GM21528 (cell line): ENCODE results near the gene PDE1A.
"Not testable (repeated sequence)": the region's sequence is repeated elsewhere in the genome, so short reads cannot be mapped to it uniquely, and the experiment has no call there.

ENCODE experiments used
- ATAC-seq: cut with Tn5 transposase; IDR thresholded peaks from one replicate; pipeline ENCODE4 v1.9.1; 2021; ENCODE audit warnings: mild to moderate bottlenecking, moderate library complexity; ENCODE audit not compliant: unreplicated experiment, low FRiP score

Gene PDE1A

DNA sequence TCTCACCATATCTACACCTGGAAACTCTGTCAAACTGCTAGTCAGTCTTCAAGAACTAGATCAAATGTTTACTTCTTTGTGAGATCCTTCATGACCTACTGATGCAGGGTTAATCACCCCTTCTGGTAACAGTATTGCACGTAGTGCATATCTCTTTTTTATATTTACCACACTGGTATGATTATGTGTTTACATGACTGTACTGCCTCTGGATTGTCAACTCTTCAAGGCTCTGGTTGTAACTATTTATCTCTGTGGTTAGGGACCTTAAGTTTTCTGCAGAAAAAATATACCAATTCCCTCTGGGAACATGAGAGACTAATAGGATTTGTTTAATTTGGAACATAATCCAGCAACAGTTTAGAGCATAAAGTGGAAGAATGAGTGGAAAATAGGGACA is 135.5 kb downstream of the PDE1A start:
- ATAC-seq = no peak

DNA sequence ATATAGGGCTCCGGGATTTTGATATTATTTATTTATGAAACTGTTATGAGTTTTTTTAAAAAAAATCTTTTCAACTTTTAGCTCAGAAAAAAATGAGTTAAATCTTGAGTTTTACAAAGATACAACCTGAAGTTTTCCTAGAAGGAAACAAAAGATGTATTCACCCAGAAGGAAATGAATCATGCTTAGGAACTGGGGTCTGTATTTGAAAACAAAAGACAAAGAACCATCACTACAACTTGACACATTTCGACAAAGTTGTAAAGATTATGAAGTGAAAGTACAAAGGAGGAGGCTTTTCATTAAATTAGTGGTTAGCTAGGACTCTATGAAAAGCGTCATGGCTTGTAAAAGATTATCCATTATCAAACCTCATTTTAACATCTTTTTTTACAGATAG is 143.3 kb downstream of the PDE1A start:
- no peak for ATAC-seq

DNA sequence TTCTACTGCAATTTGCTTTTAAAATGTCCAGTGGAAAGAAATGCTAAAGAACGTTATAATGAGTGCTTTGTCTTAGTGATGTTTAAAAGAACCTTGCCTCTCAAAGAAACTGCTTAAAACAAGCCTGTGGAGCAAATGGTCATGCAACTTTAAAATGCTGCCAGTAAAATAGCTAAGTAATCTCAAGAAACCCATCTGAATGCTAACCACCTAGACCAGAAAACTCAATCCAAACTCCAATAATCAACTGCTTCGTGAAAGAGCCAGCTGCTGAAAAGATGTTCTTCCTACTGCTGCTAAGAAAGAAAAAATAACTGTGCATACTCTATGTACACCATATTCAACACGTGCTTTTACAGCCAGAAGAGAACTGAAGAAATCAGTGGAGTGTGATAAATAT is 145.6 kb downstream of the PDE1A start:
- ATAC-seq = no peak

DNA sequence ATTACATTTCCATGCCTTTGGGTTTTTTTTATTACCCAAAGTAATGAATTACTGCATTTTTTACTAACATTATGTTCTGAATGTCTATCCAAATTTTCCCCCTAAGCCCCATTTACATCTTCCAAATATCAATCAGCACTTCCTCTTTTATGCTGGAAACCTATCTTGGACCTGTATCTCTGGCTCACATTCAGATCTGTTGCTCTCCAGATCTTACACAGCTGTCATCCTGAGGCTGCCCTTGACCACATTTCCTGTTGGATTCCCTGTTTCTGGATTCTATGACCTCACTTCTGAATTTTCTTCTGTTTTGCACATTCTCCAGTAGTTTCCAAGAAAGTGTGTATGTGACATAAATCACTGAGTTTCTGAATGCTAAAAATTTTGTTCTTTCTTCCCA is 146.7 kb downstream of the PDE1A start:
- no peak for ATAC-seq

DNA sequence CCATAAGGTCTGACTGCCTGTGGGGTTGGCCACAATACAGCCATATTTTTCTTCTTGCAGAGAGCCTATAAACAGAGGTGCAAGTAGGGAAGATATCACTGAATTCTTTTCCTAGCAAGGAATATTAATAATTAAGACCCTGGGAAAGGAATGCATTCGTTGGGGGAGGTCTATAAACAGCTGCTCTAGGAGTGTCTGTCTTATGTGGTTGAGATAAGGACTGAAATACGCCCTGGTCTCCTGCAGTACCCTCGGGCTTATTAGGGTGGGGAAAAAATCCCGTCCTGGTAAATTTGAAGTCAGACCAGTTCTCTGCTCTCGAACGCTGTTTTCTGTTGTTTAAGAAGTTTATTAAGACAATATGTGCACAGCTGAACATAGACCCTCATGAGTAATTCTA is 150.2 kb downstream of the PDE1A start:
- ATAC-seq = not testable (repeated sequence)

DNA sequence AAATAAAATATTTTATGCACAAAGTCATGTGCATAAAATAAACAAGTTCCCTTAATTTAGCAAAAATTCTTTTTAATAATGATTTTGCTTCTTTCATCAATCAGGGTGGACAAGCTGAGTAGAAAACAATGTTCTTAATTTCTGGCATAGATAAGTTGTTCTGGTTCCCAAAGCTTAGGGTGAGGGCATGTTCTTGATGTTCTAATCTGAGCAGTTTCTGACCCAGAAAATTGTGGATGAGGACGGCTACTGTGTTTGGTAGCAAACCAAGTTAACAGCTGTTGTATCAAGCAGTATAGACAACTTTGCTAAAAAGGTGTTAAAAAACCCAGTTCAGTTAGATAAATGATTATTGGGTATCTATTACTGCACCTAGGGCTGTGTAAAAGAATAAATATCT is 158.9 kb downstream of the PDE1A start:
- ATAC-seq = no peak

DNA sequence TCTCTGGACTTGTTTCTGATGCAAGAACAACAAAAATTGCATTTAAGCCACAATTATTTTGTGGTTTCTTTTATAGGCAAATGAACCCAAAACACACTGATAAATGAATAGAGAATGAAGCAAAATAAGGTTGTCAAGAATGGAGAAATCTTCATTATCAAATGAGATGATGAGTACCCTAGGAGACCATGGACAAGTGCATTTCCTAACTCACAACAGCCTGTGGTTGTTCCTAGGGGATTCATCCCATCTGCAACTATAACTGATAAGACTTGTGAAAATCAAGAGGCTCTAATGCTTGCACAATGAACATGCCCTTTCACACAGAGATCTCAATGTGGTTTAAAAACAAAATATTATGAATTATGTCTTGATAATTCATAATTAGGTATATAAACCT is 159.9 kb downstream of the PDE1A start:
- ATAC-seq = no peak

DNA sequence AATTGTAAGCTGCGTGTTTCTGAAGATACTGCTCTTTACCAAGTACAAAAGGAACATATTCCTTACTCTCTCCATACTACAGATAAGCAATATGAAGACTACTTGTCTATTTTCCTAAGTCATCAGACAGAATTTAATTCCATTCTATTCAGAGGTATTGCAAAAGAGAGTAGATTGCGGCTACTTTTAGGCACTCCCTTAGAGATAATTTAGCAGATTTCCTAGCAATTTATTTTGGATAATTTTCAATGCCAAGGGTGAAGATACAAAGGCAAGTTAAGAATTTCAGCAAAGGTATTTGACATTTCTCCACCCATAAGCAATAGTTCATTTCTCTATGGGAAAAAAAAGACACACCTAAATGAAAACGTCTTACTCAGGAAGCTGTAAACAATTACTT is 161.1 kb downstream of the PDE1A start:
- ATAC-seq = no peak

DNA sequence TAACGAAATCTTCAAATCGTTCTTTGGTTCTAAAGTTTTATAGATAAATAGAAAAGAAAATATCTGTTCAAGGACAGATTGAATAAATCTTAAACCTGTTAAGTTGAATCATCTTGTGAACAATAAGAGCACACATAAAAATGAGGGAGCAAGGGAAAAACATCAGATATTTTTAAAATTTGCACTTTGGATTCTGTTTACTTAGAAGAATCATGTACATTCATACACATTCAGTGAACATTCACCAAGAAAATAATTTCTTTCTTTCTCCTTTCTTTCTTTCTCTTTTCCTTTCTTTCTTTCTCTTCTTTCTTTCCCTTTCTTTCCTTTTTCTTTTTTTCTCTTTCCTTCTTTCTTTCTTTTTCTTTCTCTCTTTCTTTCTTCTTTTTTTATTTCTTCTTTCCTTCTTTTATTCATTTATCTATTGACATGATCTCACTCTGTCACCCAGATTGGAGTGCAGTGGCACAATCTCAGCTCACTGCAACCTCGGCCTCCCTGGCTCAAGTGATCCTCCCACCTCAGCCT is 164.9 kb downstream of the PDE1A start:
- no peak for ATAC-seq

DNA sequence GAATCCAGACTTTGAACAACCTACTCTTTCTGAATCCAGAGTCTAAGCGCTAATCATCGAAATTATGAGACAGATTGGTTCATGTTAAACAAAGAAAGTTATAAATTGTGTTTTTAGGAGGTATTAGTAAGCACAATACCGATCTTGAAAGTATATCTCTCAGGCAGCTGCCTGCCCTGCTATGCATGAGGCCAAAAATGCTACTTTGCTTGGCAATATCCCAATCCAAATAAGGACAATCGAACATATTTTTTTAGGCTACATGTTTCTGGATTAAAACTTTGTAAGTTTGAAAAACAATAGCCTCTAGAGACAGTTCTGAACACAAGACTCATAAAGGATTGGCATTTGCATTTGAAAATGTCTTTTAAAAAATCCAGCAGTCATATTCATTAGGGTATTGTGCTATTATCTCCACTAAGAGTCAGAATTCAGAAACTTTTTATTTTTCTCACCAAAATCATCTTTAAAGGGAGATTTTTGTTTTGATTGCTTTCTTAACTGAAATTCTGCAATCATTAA is 167.1 kb downstream of the PDE1A start:
- no peak for ATAC-seq

DNA sequence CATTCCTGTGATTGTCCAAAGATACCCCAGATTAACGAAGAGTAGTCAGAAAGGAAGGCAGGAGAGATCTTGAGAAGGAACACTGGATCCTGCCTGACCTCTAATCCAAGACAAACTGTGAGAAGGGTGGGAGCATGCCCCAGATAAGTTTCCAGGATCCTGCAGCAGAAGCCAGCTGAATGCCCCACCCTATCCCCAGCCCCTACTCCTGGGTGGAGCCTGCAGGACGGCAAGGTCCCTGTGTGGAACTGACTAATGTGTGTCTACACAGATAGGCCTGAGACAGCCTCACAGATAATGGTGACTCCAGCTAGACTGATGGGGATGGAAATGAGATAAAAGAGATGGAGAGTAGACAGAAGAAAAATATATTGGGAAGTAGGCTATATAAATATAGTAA is 174.3 kb downstream of the PDE1A start:
- ATAC-seq = no peak

DNA sequence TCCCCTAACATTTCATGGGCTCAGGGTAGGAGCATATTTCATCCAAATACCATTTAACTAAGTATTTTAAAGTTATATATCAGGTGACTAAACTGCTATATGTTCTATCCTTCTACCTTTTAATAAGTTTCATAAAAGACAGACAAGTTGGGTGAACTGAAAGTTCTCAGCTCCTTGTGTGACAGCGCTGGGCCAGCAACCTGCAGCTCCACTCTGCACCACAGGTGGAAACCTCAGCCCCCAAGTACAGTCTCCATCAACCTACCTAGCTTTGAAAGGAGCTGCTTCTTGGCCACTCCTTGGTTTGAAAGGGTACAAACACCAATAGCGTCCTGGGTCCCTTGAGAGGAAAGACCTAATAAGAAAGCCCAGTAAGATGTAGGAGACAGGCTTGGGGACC is 177.9 kb downstream of the PDE1A start:
- ATAC-seq = no peak

DNA sequence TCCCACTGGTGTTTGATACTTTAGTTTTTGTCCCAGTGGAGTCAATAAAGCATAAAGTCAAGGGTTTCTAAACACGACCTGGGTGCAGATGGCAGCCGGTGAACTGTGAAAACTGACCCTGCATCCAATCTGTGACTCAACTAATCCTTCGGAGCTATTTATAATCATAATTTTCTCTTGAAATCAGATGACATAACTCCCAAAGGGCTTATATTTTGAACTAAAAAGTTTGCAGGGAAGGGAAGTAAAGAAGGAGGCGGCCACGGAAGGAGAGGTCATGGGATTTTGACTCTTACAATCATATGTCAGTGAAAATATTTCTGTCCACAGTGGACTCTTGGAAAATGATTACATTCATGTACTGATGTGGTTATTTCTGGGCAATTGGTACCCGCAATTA is 178.5 kb downstream of the PDE1A start:
- ATAC-seq = no peak

DNA sequence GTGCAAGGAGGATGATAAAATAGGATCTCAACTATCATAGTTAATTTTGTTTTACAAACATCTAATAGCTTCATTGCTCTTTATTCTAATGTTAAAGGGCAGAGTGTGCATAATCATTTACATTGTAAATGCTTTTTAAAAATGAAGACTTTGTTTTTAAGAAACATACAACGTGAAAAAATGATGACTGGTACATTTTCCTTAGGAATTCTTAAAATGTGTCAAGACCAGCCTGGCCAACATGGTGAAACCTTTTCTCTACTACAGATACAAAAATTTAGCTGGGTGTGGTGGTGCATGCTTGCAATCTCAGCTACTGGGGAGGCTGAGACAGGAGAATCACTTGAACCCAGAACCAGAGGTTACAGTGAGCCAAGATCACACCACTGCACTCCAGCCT is 179.0 kb downstream of the PDE1A start:
- no peak for ATAC-seq

DNA sequence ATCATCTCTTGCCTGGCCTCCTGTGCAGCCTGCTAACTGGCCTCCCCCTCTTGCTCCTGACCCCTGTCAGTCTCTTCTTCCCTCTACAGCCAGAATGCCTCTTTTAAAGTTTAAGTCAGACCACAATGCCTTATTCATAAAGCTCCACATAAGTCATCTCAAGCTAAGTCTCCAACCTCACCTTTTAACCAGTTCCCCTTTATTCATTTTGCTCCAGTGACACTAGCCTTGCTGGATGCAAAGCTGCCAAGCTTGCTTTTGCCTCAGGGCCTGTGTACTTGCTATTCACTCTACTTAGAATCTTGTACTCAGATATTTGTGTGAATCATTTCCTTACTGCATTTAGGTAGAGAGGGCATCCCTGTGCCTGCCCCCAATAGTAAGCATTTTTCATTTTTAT is 180.9 kb downstream of the PDE1A start:
- no peak for ATAC-seq

DNA sequence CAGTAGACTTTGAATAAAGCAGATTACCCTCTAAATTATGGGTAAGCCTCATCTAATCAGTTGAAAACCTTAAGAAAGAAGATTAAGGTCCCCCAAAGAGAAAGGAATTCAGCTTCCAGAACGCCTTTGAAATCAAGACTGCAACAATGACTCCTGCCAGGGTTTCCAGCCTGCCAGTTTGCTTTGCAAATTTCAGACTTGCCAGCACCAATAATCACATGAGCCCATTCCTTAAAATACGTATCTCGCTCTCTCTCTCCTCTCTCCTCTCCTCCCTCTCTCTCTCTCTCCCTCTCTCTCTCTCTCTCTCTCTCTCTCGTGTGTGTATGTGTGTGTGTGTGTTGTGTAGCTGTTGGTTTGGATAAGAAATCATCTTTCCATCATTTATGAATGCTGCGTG is 184.2 kb downstream of the PDE1A start:
- ATAC-seq = no peak

DNA sequence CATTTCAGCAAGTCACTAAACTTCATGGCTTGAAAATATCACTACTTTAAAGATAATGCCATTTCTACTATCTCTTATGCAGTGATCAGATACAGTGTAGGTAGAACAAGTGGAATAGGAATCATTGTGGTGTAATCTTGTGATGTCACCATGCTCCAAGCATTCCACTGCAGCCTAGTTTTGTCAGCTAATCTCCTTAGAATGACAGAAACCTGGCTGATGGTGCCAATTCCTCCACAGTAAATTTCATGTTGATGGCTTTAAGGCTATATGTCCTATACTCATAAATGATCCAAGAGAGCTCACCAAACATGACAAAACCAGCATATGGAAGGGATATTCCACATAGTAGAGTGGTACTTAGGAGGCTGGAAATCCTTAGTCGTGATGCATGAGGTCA is 184.9 kb downstream of the PDE1A start:
- no peak for ATAC-seq

DNA sequence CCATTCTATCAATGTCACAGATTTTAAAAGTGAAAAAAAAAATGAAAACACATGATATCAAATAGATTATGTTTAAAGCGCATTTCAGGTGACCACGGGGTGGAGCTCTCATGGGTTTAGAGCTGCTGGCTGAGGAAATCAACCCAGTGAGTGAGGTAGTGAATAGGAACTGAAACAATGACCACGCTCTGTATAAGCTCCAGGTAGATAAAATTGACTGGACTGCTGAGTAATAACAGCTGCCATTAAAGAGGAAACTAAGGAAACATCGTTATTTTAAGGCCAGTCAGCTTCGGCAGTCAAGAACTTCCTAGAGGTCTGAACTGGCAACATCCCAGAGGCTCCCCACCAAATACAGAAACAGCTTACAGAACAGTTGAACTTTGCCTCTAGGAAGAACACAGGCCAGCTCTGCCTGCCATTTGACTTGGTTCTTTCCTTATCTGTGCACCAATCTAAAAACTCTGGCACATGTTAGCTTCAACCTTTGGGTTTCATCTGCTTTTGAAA is 185.9 kb downstream of the PDE1A start:
- ATAC-seq = peak; percentile 100

DNA sequence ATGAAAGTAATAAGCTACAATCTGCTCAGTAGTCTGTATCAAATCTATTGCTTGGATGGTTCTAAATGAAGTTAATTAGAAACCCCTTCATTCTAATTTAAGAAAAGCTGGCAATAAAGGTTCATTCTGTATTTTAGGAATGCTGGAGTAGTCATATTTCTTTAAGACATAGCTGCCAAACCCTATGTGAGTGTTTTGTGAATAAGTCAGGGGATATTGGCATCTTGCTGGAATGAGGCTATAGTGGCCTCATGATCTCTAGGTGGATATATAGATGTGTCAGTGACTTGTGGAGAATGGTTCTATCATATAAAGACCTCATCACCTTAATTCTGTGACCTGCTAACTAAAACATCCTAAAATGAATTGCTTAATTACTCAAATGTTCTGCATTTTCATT is 196.3 kb downstream of the PDE1A start:
- no peak for ATAC-seq

DNA sequence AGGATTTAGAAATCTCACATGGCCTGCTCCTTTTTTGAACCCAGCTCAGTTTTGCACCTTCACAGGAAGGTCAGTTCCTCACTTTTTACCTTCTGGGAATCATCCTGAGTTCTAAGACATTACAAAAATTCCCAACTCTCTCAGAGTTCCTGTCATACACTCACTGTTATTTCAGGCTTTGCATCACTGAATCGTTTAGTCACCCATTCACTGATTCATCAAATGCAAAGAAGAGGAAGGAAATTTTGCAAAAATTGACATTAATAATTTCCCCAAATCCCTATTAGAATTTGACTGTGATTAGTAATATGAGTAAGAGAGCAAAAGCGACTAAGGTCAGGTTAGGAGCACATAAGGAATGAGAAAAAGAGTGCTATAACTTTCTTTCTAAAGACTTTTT is 197.5 kb downstream of the PDE1A start:
- ATAC-seq = no peak

DNA sequence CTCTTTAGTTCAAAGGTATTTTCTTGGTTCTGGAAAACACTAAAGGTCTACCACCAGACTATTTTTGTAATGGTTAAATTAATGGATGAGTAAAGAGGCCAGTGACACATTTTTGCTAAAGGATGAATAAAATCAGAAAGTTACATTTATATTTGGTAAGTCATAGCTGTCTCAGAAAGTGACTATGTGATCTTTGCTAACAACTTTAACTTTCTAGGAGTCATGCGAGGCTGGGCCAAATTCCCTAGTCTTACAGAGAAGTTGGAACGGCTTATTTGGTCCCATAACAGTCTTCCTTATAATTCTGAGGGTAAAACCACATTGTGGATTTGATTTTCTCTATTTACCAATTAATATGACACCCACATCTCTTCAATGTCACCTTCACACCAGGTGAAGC is 198.1 kb downstream of the PDE1A start:
- ATAC-seq = no peak

DNA sequence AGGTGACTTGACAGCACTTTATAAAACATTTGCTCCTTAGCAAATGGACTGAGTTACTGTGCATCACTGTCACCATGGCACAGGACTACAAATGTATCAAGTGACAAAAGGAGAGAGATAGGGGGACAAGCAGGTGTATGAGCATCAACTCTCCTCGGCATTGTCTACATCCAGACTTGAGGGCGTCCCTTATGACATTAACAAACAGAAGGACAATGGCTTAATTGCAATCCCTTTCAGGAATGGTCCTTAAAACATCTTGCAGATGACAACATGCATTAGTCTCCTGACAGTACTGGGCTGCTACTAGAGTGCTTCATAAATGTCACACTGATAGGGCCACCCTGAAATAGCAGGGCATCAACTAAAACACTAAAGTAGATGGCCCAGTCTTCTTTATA is 198.8 kb downstream of the PDE1A start:
- no peak for ATAC-seq

DNA sequence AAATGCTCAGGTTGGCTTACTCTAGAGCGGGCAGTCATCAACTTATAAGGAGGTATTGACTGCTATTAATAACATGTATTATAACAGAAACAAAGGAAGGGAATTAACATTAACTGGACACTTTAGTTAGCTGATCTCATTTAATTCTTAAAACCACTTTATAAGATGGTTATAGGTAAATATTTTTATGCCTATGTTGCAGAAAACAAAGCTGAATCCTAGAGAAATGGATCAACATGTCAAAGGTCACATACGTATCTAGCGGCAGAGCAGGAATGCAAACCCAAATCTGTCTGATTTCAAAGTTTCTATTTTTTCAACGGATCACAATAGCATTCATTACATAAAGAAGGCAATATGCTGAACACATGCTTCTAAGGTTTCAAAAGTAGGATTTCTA is 200.0 kb downstream of the PDE1A start:
- ATAC-seq = no peak
